ENCODE data around the gene GBE1.
A peak's percentile ranks its signal among the peaks of the same experiment; 100 is the strongest.
"Not testable (repeated sequence)": the region's sequence is repeated elsewhere in the genome, so short reads cannot be mapped to it uniquely, and the experiment has no call there.

GBE1 gene

GRCh38 chr3:81749265-81749664 lies 12.2 kb downstream of the GBE1 start:
- H3K4me3 ChIP-seq (ENCODE audit: low read length, poor library complexity, severe bottlenecking), result no peak overlapping the region
- H4K20me1 ChIP-seq (ENCODE audit: insufficient read depth, low read length, poor library complexity, severe bottlenecking), result peaks cover 36% of the 10 kb centered on the region
- H3F3A ChIP-seq (ENCODE audit: low read depth), result no peaks in the 10 kb centered on the region
- no peaks in the 10 kb centered on the region; the same call in 1 of the 2 replicates for H3K9me3 ChIP-seq (ENCODE audit: insufficient read depth, low read depth, low read length)
- H3K27me3 ChIP-seq (ENCODE audit: insufficient read depth, low read length, poor library complexity, severe bottlenecking), result no peaks in the 10 kb centered on the region
- peaks cover 93% of the 10 kb centered on the region for H3K79me2 ChIP-seq (ENCODE audit: insufficient read depth, low read length)
- no peak overlapping the region for H3K4me2 ChIP-seq (ENCODE audit: low read depth, low read length, poor library complexity, severe bottlenecking)
- H3K4me1 ChIP-seq (ENCODE audit: insufficient read depth, low read length, poor library complexity, severe bottlenecking), result peaks cover 29% of the 10 kb centered on the region
- H2AFZ ChIP-seq (ENCODE audit: low read length), result no peak overlapping the region
- no peaks in the 10 kb centered on the region for H3K9me2 ChIP-seq (replicated peaks; ENCODE audit: low read depth, low read length)
- H3K36me3 ChIP-seq (ENCODE audit: insufficient read depth, low read length), result peaks cover 46% of the 10 kb centered on the region
- no peak overlapping the region for H3K9ac ChIP-seq (ENCODE audit: low read depth, low read length, poor library complexity, severe bottlenecking)
- TF ChIP-seq CTCF (conservative IDR thresholded peaks at IDR 0.05; ENCODE audit: low read length) (no peak), EZH2phosphoT487 (IDR thresholded peaks at IDR 0.05; ENCODE audit: borderline replicate concordance) (no peak)

- Histone ChIP-seq H3K4me2 (ENCODE audit: low read depth, low read length, poor library complexity, severe bottlenecking) (peak overlapping the region; percentile 17), H3K36me3 (ENCODE audit: insufficient read depth, low read length) (peaks cover 41% of the 10 kb centered on the region), H4K20me1 (ENCODE audit: insufficient read depth, low read length, poor library complexity, severe bottlenecking) (peaks cover 31% of the 10 kb centered on the region), H3K4me1 (ENCODE audit: insufficient read depth, low read length, poor library complexity, severe bottlenecking) (peaks cover 18% of the 10 kb centered on the region), H3K79me2 (ENCODE audit: insufficient read depth, low read length) (peaks cover 92% of the 10 kb centered on the region)
- not testable (repeated sequence) for H3F3A ChIP-seq (ENCODE audit: low read depth); H2AFZ ChIP-seq (ENCODE audit: low read length); H3K9me2 ChIP-seq (replicated peaks; ENCODE audit: low read depth, low read length); H3K27me3 ChIP-seq (ENCODE audit: insufficient read depth, low read length, poor library complexity, severe bottlenecking); H3K9ac ChIP-seq (ENCODE audit: low read depth, low read length, poor library complexity, severe bottlenecking); H3K9me3 ChIP-seq (ENCODE audit: insufficient read depth, low read depth, low read length); H3K4me3 ChIP-seq (ENCODE audit: low read length, poor library complexity, severe bottlenecking)
These were observed 14.2 kb downstream of the GBE1 start for GRCh38 chr3:81747280-81747679.

GRCh38 chr3:81744366-81744765 lies 17.1 kb downstream of the GBE1 start:
- H3K4me1 ChIP-seq (ENCODE audit: insufficient read depth, low read length, poor library complexity, severe bottlenecking), result peaks cover 14% of the 10 kb centered on the region
- H3K9me3 ChIP-seq (ENCODE audit: insufficient read depth, low read depth, low read length), result no peaks in the 10 kb centered on the region
- H2AFZ ChIP-seq (ENCODE audit: low read length), result no peak overlapping the region
- no peaks in the 10 kb centered on the region for H3K9me2 ChIP-seq (replicated peaks; ENCODE audit: low read depth, low read length)
- H3K36me3 ChIP-seq (ENCODE audit: insufficient read depth, low read length), result peaks cover 18% of the 10 kb centered on the region
- TF ChIP-seq CTCF (conservative IDR thresholded peaks at IDR 0.05; ENCODE audit: low read length) (no peak), EZH2phosphoT487 (IDR thresholded peaks at IDR 0.05; ENCODE audit: borderline replicate concordance) (no peak)
- H3K4me3 ChIP-seq (ENCODE audit: low read length, poor library complexity, severe bottlenecking), result no peak overlapping the region
- H3K27me3 ChIP-seq (ENCODE audit: insufficient read depth, low read length, poor library complexity, severe bottlenecking), result no peaks in the 10 kb centered on the region
- peaks cover 27% of the 10 kb centered on the region for H4K20me1 ChIP-seq (ENCODE audit: insufficient read depth, low read length, poor library complexity, severe bottlenecking)
- peaks cover 92% of the 10 kb centered on the region for H3K79me2 ChIP-seq (ENCODE audit: insufficient read depth, low read length)
- H3K9ac ChIP-seq (ENCODE audit: low read depth, low read length, poor library complexity, severe bottlenecking), result no peak overlapping the region
- H3F3A ChIP-seq (ENCODE audit: low read depth), result no peaks in the 10 kb centered on the region
- no peak overlapping the region for H3K4me2 ChIP-seq (ENCODE audit: low read depth, low read length, poor library complexity, severe bottlenecking)

Measured in Loucy (cell line).